Transverse colon (tissue), 4 donors: ENCODE results near the gene PDE9A. TPM values are rescaled to one million over a fixed set of nuclear protein-coding genes. Genes with fewer than 3 reads are reported as not detected.

ENCODE experiments used
- DNase-seq: peaks from one replicate; pipeline ENCODE4 v3.0.0-alpha.2; 2019
- H3K27ac ChIP-seq, 4 donors: fragments of 200-600 bp; sonication (generic); 2 replicates each; pipeline ENCODE4 v1.5.1; 2016 to 2018; ENCODE audit warnings: inconsistent platforms in 4 of 4
- H3K27me3 ChIP-seq: fragments of 200-600 bp; sonication (generic); 2 replicates; pipeline ENCODE4 v1.5.1; 2017; ENCODE audit warnings: inconsistent platforms
- H3K36me3 ChIP-seq, 4 donors: fragments of 200-600 bp; sonication (generic); 2 replicates each; pipeline ENCODE4 v1.5.1; 2017 to 2019; ENCODE audit warnings: inconsistent platforms in 4 of 4
- H3K4me1 ChIP-seq, 4 donors: fragments of 200-600 bp; sonication (generic); 2 replicates each; pipeline ENCODE4 v1.5.1; 2017 to 2020; ENCODE audit warnings: inconsistent platforms in 4 of 4
- H3K4me3 ChIP-seq, 4 donors: fragments of 200-600 bp; sonication (generic); 1 replicate in 1 of 4; 2 replicates in 3 of 4; pipeline versions ENCODE4 v1.5.1 to v1.6.1; 2017 to 2019; ENCODE audit warnings: inconsistent platforms in 4 of 4
- H3K9me3 ChIP-seq, 2 donors: fragments of 200-600 bp; sonication (generic); 2 replicates each; pipeline ENCODE4 v1.5.1; 2017 to 2019; ENCODE audit warnings: inconsistent platforms in 2 of 2
- CTCF ChIP-seq, 5 experiments: fragments of 200-600 bp in 3 of 5; fragments of 450-650 bp in 2 of 5; sonication (generic) in 3 of 5; IDR thresholded peaks; 1 replicate in 2 of 5; 2 replicates in 3 of 5; pipeline ENCODE4 v1.5.1; 2016 to 2017; ENCODE audit warnings: antibody characterized with exemption in 5 of 5, inconsistent platforms in 3 of 5, mild to moderate bottlenecking in 2 of 5, moderate library complexity in 1 of 5
- EP300 ChIP-seq: sonication (generic); formaldehyde crosslinking; IDR thresholded peaks from one replicate; pipeline ENCODE4 v1.6.1; 2017; ENCODE audit warnings: antibody characterized with exemption, low read depth
- POLR2A ChIP-seq: fragments of 450-650 bp; IDR thresholded peaks from one replicate; pipeline ENCODE4 v1.6.1; 2016; ENCODE audit warnings: antibody characterized with exemption, mild to moderate bottlenecking, moderate library complexity
- POLR2AphosphoS5 ChIP-seq, 3 donors: sonication (generic); formaldehyde crosslinking; IDR thresholded peaks; one replicate each; pipeline ENCODE4 v1.6.1; 2016; ENCODE audit warnings: antibody characterized with exemption in 3 of 3
- WGBS, 2 donors: methylation state at CpG; one replicate each; pipeline ENCODE4 v1.1.5; 2018; ENCODE audit warnings: low coverage in 1 of 2; 5-methylcytosine and 5-hydroxymethylcytosine counted together
- in situ Hi-C, 4 donors: fragments of 200-750 bp; cut with MboI; loops; one replicate each; pipeline versions ENCODE4 v1.15.0 to v1.15.1; 2017; ENCODE audit warnings: low sequenced_read_pairs in 3 of 4, low pct_ligation_motif_present in 1 of 4, low pct_unique_long_range_greater_than_20kb in 1 of 4
- intact Hi-C: fragments of 100-400 bp; cut with DNase I; formaldehyde crosslinking; loops from one replicate; pipeline ENCODE4 v1.15.1; 2023; ENCODE audit warnings: low total_unique reads
- total RNA-seq, 4 donors: library from RNA; depleted of rRNA; stranded (reverse); fragments of >200 nt; gene quantifications; one replicate each; pipeline ENCODE4 v1.1.0, GENCODE V29; 2016

Gene PDE9A
- total RNA-seq, 4 donors from 2014 or later = 65.7 to 673 (median 364) TPM

- Histone ChIP-seq H3K27ac (no peak overlapping the region), H3K4me3 (no peak overlapping the region), H3K27me3 (no peaks in the 10 kb centered on the region), H3K4me1 (peaks cover 0 to 24% (median 18%) of the 10 kb centered on the region in 4 donors), H3K9me3 (no peaks in the 10 kb centered on the region), H3K36me3 (no peaks in the 10 kb centered on the region)
- no peak for TF ChIP-seq POLR2AphosphoS5 (IDR thresholded peaks at IDR 0.05)
- no peak for TF ChIP-seq POLR2A
- TF ChIP-seq CTCF (IDR thresholded peaks at IDR 0.05) = no peak
- TF ChIP-seq EP300 = no peak
- no peak for DNase-seq
- intact Hi-C loops = no loop called here
- in situ Hi-C loops = no loop called here
- 86% methylated on average over 17 of the region's 17 CpGs; no CpG with 5 or more reads in 1 of the 2 donors for WGBS, 2 donors
Observed at GRCh38 chr21:42784896-42785451, 131.6 kb downstream of the PDE9A start.

- WGBS, 2 donors = 89 to 100% methylated on average over 3 to 28 of the region's 28 CpGs
- TF ChIP-seq CTCF (IDR thresholded peaks at IDR 0.05) = no peak
- no peak for TF ChIP-seq EP300
- TF ChIP-seq POLR2AphosphoS5 (IDR thresholded peaks at IDR 0.05) = no peak
- TF ChIP-seq POLR2A = no peak
- in situ Hi-C loops = no loop called here
Observed at GRCh38 chr21:42785666-42786427, 132.4 kb downstream of the PDE9A start.

GRCh38 chr21:42786884-42787283 is 133.5 kb downstream of the PDE9A start:
- Histone ChIP-seq H3K4me3 (no peak overlapping the region), H3K27ac (no peak overlapping the region), H3K9me3 (no peaks in the 10 kb centered on the region), H3K27me3 (no peaks in the 10 kb centered on the region), H3K4me1 (peaks cover 0 to 19% (median 4%) of the 10 kb centered on the region in 4 donors), H3K36me3 (no peaks in the 10 kb centered on the region)
- WGBS, 2 donors = 79% methylated on average over 5 of the region's 5 CpGs; no CpG with 5 or more reads in 1 of the 2 donors
- DNase-seq = no peak
- TF ChIP-seq POLR2AphosphoS5 (IDR thresholded peaks at IDR 0.05) (no peak), EP300 (no peak), CTCF (IDR thresholded peaks at IDR 0.05) (no peak), POLR2A (no peak)
- in situ Hi-C loops = no loop called here
- intact Hi-C loops = no loop called here

More at GRCh38 chr21:42785666-42786427, 132.4 kb downstream of the PDE9A start:
- Histone ChIP-seq H3K27me3 (no peaks in the 10 kb centered on the region), H3K4me3 (no peak overlapping the region), H3K27ac (no peak overlapping the region), H3K9me3 (no peaks in the 10 kb centered on the region), H3K4me1 (peaks cover 0 to 26% (median 14%) of the 10 kb centered on the region in 4 donors), H3K36me3 (no peaks in the 10 kb centered on the region)
- intact Hi-C loops = no loop called here
- DNase-seq = no peak

GRCh38 chr21:42787613-42788012 is 134.2 kb downstream of the PDE9A start:
- H3K27me3 ChIP-seq = no peaks in the 10 kb centered on the region
- no peaks in the 10 kb centered on the region for H3K36me3 ChIP-seq
- peaks cover 0 to 19% (median 0%) of the 10 kb centered on the region in 4 donors for H3K4me1 ChIP-seq
- no peak for TF ChIP-seq POLR2A
- TF ChIP-seq EP300 = no peak
- TF ChIP-seq POLR2AphosphoS5 (IDR thresholded peaks at IDR 0.05) = no peak
- no peak for TF ChIP-seq CTCF (IDR thresholded peaks at IDR 0.05)
- no peaks in the 10 kb centered on the region for H3K9me3 ChIP-seq
- intact Hi-C loops = no loop called here
- in situ Hi-C loops = no loop called here
- no peak overlapping the region for H3K4me3 ChIP-seq
- 98 to 100% methylated on average over 4 of the region's 4 CpGs for WGBS, 2 donors
- no peak for DNase-seq
- H3K27ac ChIP-seq = no peak overlapping the region
